H1 (cell line): ENCODE measurements around the gene CBFB. TPM values are rescaled to one million over a fixed set of nuclear protein-coding genes. Genes with fewer than 3 reads are reported as not detected.
A peak's percentile ranks its signal among the peaks of the same experiment; 100 is the strongest.

Experiments used
- CTCF ChIA-PET: fragments of 300-600 bp; sonication (Branson Sonifier 250); formaldehyde crosslinking; loops from one replicate; lab custom pipeline; 2021; ENCODE audit not compliant: partially characterized antibody; lab: Charles Lee
- POLR2A ChIA-PET: fragments of 300-600 bp; sonication (Branson Sonifier 250); formaldehyde crosslinking; loops from one replicate; lab custom pipeline; 2021; ENCODE audit warnings: inconsistent platforms; ENCODE audit not compliant: partially characterized antibody; lab: Charles Lee
- DNase-seq, 2 experiments: peaks; one replicate each; pipeline versions ENCODE4 v3.0.0 to v3.0.0-alpha.2; 2010 to 2022; ENCODE audit warnings: low spot score in 2 of 2, low read depth in 1 of 2, mixed read lengths in 1 of 2
- FAIRE-seq: peaks from 2 replicates; lab custom pipeline; 2011; peaks lifted over from hg19 to GRCh38; lab: Jason Lieb, UNC
- H2AFZ ChIP-seq: 2 replicates; pipeline ENCODE4 v1.8.1; 2012; ENCODE audit warnings: low read length, inconsistent platforms
- H2AK5ac ChIP-seq: 2 replicates; pipeline ENCODE4 v1.6.1; 2013; ENCODE audit warnings: low read depth, low read length
- H2BK120ac ChIP-seq: replicated peaks from 2 replicates; pipeline ENCODE3; 2013; ENCODE audit warnings: low read depth, low read length, inconsistent platforms
- H2BK12ac ChIP-seq: 2 replicates; pipeline ENCODE4 v1.6.1; 2013; ENCODE audit warnings: low read depth, low read length
- H2BK15ac ChIP-seq: 2 replicates; pipeline ENCODE4 v1.6.1; 2013; ENCODE audit warnings: low read length
- H2BK20ac ChIP-seq: 2 replicates; pipeline ENCODE4 v1.6.1; 2013; ENCODE audit warnings: low read length
- H2BK5ac ChIP-seq: 2 replicates; pipeline ENCODE4 v1.6.1; 2013; ENCODE audit warnings: low read depth, low read length
- H3K14ac ChIP-seq: 2 replicates; pipeline ENCODE4 v1.6.1; 2013; ENCODE audit warnings: inconsistent platforms; ENCODE audit not compliant: insufficient read length
- H3K18ac ChIP-seq: 2 replicates; pipeline ENCODE4 v1.6.1; 2013; ENCODE audit warnings: low read length; ENCODE audit errors: extremely low read depth
- H3K23ac ChIP-seq: 2 replicates; pipeline ENCODE4 v1.6.1; 2013; ENCODE audit warnings: inconsistent platforms; ENCODE audit not compliant: insufficient read length
- H3K23me2 ChIP-seq: 2 replicates; pipeline ENCODE4 v1.6.1; 2013; ENCODE audit warnings: low read depth, low read length
- H3K27ac ChIP-seq: 2 replicates; pipeline ENCODE4 v1.6.1; 2011; ENCODE audit warnings: low read depth, low read length, inconsistent platforms
- H3K27me3 ChIP-seq, 4 experiments: replicated peaks in 1 of 4; 1 replicate in 1 of 4; 2 replicates in 3 of 4; pipeline versions ENCODE4 v1.6.1 to v1.8.1; 2011 to 2013; ENCODE audit warnings: low read length in 3 of 4, mild to moderate bottlenecking in 3 of 4, inconsistent platforms in 2 of 4, mixed read lengths in 2 of 4, moderate library complexity in 1 of 4; ENCODE audit not compliant: control insufficient read depth in 3 of 4, insufficient read depth in 3 of 4; ENCODE audit errors: extremely low read depth in 1 of 4
- H3K36me3 ChIP-seq, 4 experiments: 2 replicates each; pipeline versions ENCODE4 v1.6.1 to v1.8.1; 2011 to 2013; ENCODE audit warnings: mild to moderate bottlenecking in 4 of 4, low read length in 3 of 4, moderate library complexity in 2 of 4, control low read depth in 1 of 4, inconsistent platforms in 1 of 4; ENCODE audit not compliant: insufficient read depth in 4 of 4, control insufficient read depth in 2 of 4
- H3K4ac ChIP-seq: replicated peaks from 2 replicates; pipeline ENCODE3; 2013; ENCODE audit warnings: low read length, low read depth, mixed read lengths, inconsistent platforms; ENCODE audit not compliant: insufficient read length
- H3K4me1 ChIP-seq, 4 experiments: replicated peaks in 1 of 4; 1 replicate in 1 of 4; 2 replicates in 3 of 4; pipeline versions ENCODE4 v1.6.1 to v1.8.1; 2011 to 2013; ENCODE audit warnings: low read length in 3 of 4, inconsistent platforms in 2 of 4, mixed read lengths in 1 of 4; ENCODE audit not compliant: insufficient read depth in 4 of 4, control insufficient read depth in 3 of 4
- H3K4me2 ChIP-seq, 2 experiments: 2 replicates each; pipeline versions ENCODE4 v1.6.1 to v1.8.1; 2011 to 2013; ENCODE audit warnings: low read depth in 2 of 2, low read length in 2 of 2, control low read depth in 1 of 2, inconsistent platforms in 1 of 2, mild to moderate bottlenecking in 1 of 2; ENCODE audit not compliant: insufficient read depth in 1 of 2
- H3K4me3 ChIP-seq, 4 experiments: fragments of 200-600, 300-600 bp in 1 of 4; sonication (generic), shearing (Covaris generic), sonication (Bioruptor Twin) in 1 of 4; 2 replicates each; pipeline versions ENCODE4 v1.5.1 to v1.8.1; 2011 to 2016; ENCODE audit warnings: low read length in 4 of 4, low read depth in 3 of 4, control low read depth in 2 of 4, inconsistent platforms in 2 of 4, mild to moderate bottlenecking in 2 of 4, mixed read lengths in 1 of 4, moderate library complexity in 1 of 4; ENCODE audit not compliant: insufficient read depth in 2 of 4; ENCODE audit errors: extremely low read depth in 1 of 4
- H3K56ac ChIP-seq: replicated peaks from 2 replicates; pipeline ENCODE3; 2013; ENCODE audit warnings: low read depth, mild to moderate bottlenecking, mixed read lengths, low read length, inconsistent platforms; ENCODE audit not compliant: insufficient read length
- H3K79me1 ChIP-seq: 2 replicates; pipeline ENCODE4 v1.6.1; 2013; ENCODE audit warnings: low read depth, low read length, control low read depth
- H3K79me2 ChIP-seq, 2 experiments: 2 replicates each; pipeline versions ENCODE4 v1.6.1 to v1.8.1; 2012 to 2013; ENCODE audit warnings: low read length in 2 of 2, mild to moderate bottlenecking in 2 of 2, inconsistent platforms in 1 of 2; ENCODE audit not compliant: insufficient read depth in 2 of 2, control insufficient read depth in 1 of 2
- H3K9ac ChIP-seq, 4 experiments: replicated peaks in 1 of 4; 1 replicate in 1 of 4; 2 replicates in 3 of 4; pipeline versions ENCODE4 v1.6.1 to v1.8.1; 2011 to 2013; ENCODE audit warnings: low read depth in 3 of 4, low read length in 3 of 4, control low read depth in 2 of 4, mild to moderate bottlenecking in 2 of 4, moderate library complexity in 2 of 4, inconsistent platforms in 1 of 4; ENCODE audit errors: extremely low read depth in 1 of 4
- H3K9me3 ChIP-seq, 2 experiments: 2 replicates each; pipeline versions ENCODE4 v1.6.1 to v1.8.1; 2012 to 2013; ENCODE audit warnings: mild to moderate bottlenecking in 2 of 2, moderate library complexity in 2 of 2, control low read depth in 1 of 2, inconsistent platforms in 1 of 2, low read depth in 1 of 2, low read length in 1 of 2, mixed read lengths in 1 of 2; ENCODE audit not compliant: insufficient read depth in 2 of 2
- H4K20me1 ChIP-seq, 2 experiments: replicated peaks in 1 of 2; 2 replicates each; pipeline versions ENCODE3 to v1.8.1; 2011 to 2013; ENCODE audit warnings: inconsistent platforms in 2 of 2, low read length in 2 of 2, mild to moderate bottlenecking in 1 of 2; ENCODE audit not compliant: insufficient read depth in 2 of 2, control insufficient read depth in 1 of 2
- H4K5ac ChIP-seq: 2 replicates; pipeline ENCODE4 v1.6.1; 2013; ENCODE audit warnings: low read length, low read depth, mixed read lengths, inconsistent platforms; ENCODE audit not compliant: insufficient read length
- H4K8ac ChIP-seq: 2 replicates; pipeline ENCODE4 v1.8.0; 2013; ENCODE audit warnings: mild to moderate bottlenecking, moderate library complexity, low read length, inconsistent platforms; ENCODE audit not compliant: insufficient read depth; ENCODE audit errors: extremely low read depth
- H4K91ac ChIP-seq: replicated peaks from 2 replicates; pipeline ENCODE3; 2013; ENCODE audit warnings: low read length, mixed read lengths, inconsistent platforms; ENCODE audit not compliant: insufficient read length
- CHD2 ChIP-seq: IDR thresholded peaks from 2 replicates; pipeline ENCODE4 v1.6.1; 2012; ENCODE audit warnings: low read length, improper control_type of control experiment
- CTBP2 ChIP-seq: IDR thresholded peaks from 2 replicates; pipeline ENCODE4 v1.7.0; 2011; ENCODE audit warnings: borderline replicate concordance, mild to moderate bottlenecking, moderate library complexity, mixed read lengths, low read length; ENCODE audit not compliant: insufficient read depth, insufficient read length
- KDM1A ChIP-seq: fragments of 200-600, 300-600 bp; sonication (generic); IDR thresholded peaks from 2 replicates; pipeline ENCODE4 v1.7.1; 2016; ENCODE audit warnings: mild to moderate bottlenecking, low read length, borderline replicate concordance
- POU5F1 ChIP-seq: IDR thresholded peaks from 2 replicates; pipeline ENCODE4 v1.6.1; 2011; ENCODE audit warnings: low read depth, mild to moderate bottlenecking, low read length, moderate library complexity
- WGBS, 2 experiments: shearing (Covaris generic) in 1 of 2; methylation state at CpG; one replicate each; pipeline versions ENCODE4 v1.1.6 to v1.1.7; 2013 to 2015; ENCODE audit warnings: low lambda C conversion rate in 2 of 2, mixed read lengths in 2 of 2, inconsistent platforms in 1 of 2, low coverage in 1 of 2, missing lambda C conversion rate in 1 of 2; ENCODE audit not compliant: insufficient replicate concordance in 2 of 2, insufficient coverage in 1 of 2, insufficient read length in 1 of 2; ENCODE audit errors: extremely low coverage in 1 of 2, missing lambda C conversion rate in 1 of 2; 5-methylcytosine and 5-hydroxymethylcytosine counted together
- polyA plus RNA-seq, 7 experiments: library from polyadenylated mRNA; depleted of rRNA in 3 of 7; stranded (reverse) in 5 of 7; unstranded in 2 of 7; fragments of >200 nt in 5 of 7; fragments of 200-250 nt in 2 of 7; gene quantifications; 1 replicate in 5 of 7; 2 replicates in 1 of 7; 4 replicates in 1 of 7; pipeline versions ENCODE4 v1.2.1 to v1.2.3, GENCODE V29; 2011 to 2013; ENCODE audit warnings: missing spikeins in 2 of 7, mixed read lengths in 2 of 7
- total RNA-seq: library from RNA; stranded (reverse); fragmentation: NEBNext Ultra II Directional; extraction: Animal tissue kit (Norgen Biotek cat#: 25700); gene quantifications from 2 replicates; pipeline ENCODE4 v1.2.1, GENCODE V29; 2021

The CBFB gene
- total and polyA plus RNA-seq, 2 of the 8 experiments (the other 6 are each of a cell fraction or from before 2014, with no cell fraction given) = 11.5 to 31.6 TPM

GRCh38 chr16:67027046-67027445 is 1.9 kb upstream of the CBFB start:
- H3K36me3 ChIP-seq = no peaks in the 10 kb centered on the region
- H3K18ac ChIP-seq = no peak overlapping the region
- peaks cover 0 to 3% of the 10 kb centered on the region in 2 experiments for H4K20me1 ChIP-seq
- H2BK15ac ChIP-seq = no peak overlapping the region
- H3K79me1 ChIP-seq = no peaks in the 10 kb centered on the region; the same call in 1 of the 2 replicates
- H4K91ac ChIP-seq = no peak overlapping the region
- POLR2A ChIA-PET = no interaction called here
- FAIRE-seq (no peak), DNase-seq (peak in 1 of 2 experiments; percentile 22)
- peaks cover 0 to 4% (median 1%) of the 10 kb centered on the region in 4 experiments; a peak in 2 of 7 replicates for H3K4me1 ChIP-seq
- no peak overlapping the region for H3K56ac ChIP-seq
- H3K23me2 ChIP-seq = peaks cover 5% of the 10 kb centered on the region; the same call in 1 of the 2 replicates
- H4K8ac ChIP-seq = no peak overlapping the region; the same call in 1 of the 2 replicates
- H3K9me3 ChIP-seq = no peaks in the 10 kb centered on the region; a peak in 1 of 4 replicates
- H3K4ac ChIP-seq = no peak overlapping the region
- H2BK120ac ChIP-seq = no peak overlapping the region
- H3K27ac ChIP-seq = no peak overlapping the region
- WGBS, 2 experiments = 92% methylated on average over 6 of the region's 6 CpGs; no CpG with 5 or more reads in 1 of the 2 experiments
- H3K79me2 ChIP-seq = peaks cover 0 to 16% of the 10 kb centered on the region in 2 experiments; a peak in 2 of 4 replicates
- no peak overlapping the region for H3K23ac ChIP-seq
- H3K4me2 ChIP-seq = no peak overlapping the region
- CTCF ChIA-PET = interaction anchor here (0.8 to 3.2 kb wide), 12 partner anchors 9 to 131 kb away, joined by 3 to 36 read pairs (median 4); partner anchors contain the start of gene B3GNT9
- H3K4me3 ChIP-seq = no peak overlapping the region
- H2AFZ ChIP-seq = no peak overlapping the region
- H3K9ac ChIP-seq = no peak overlapping the region
- H3K14ac ChIP-seq = no peak overlapping the region
- no peak overlapping the region for H2AK5ac ChIP-seq
- H2BK12ac ChIP-seq = no peak overlapping the region
- H3K27me3 ChIP-seq = peaks cover 0 to 7% (median 3%) of the 10 kb centered on the region in 4 experiments; a peak in 2 of 7 replicates
- no peak overlapping the region for H2BK20ac ChIP-seq
- TF ChIP-seq KDM1A (no peak), CHD2 (no peak), POU5F1 (no peak), CTBP2 (no peak)
- H2BK5ac ChIP-seq = no peak overlapping the region
- H4K5ac ChIP-seq = no peak overlapping the region
